HG03521 (cell line): Measurements from ENCODE around the gene HNRNPF.
"Not testable (repeated sequence)": the region's sequence is repeated elsewhere in the genome, so short reads cannot be mapped to it uniquely, and the experiment has no call there.

Source experiments
- ATAC-seq: cut with Tn5 transposase; IDR thresholded peaks from one replicate; pipeline ENCODE4 v1.9.1; 2021; ENCODE audit warnings: mild to moderate bottlenecking, moderate library complexity; ENCODE audit not compliant: unreplicated experiment

HNRNPF gene

GRCh38 chr10:43351301-43351700, 57.7 kb downstream of the HNRNPF start:
- ATAC-seq: no peak

GRCh38 chr10:43350686-43351085, 58.3 kb downstream of the HNRNPF start:
- ATAC-seq: no peak

GRCh38 chr10:43350156-43350555, 58.8 kb downstream of the HNRNPF start:
- ATAC-seq: no peak

- ATAC-seq: peak; percentile 97
Measured at GRCh38 chr10:43348511-43349312, 60.3 kb downstream of the HNRNPF start.

GRCh38 chr10:43347997-43348396, 61.0 kb downstream of the HNRNPF start:
- ATAC-seq: no peak

GRCh38 chr10:43344051-43344450, 64.9 kb downstream of the HNRNPF start:
- ATAC-seq: no peak

- ATAC-seq: no peak
Measured at GRCh38 chr10:43343126-43343525, 65.9 kb downstream of the HNRNPF start.

GRCh38 chr10:43342279-43343125, 66.5 kb downstream of the HNRNPF start:
- no peak for ATAC-seq

GRCh38 chr10:43341450-43341849, 67.5 kb downstream of the HNRNPF start:
- no peak for ATAC-seq

- ATAC-seq: no peak
Measured at GRCh38 chr10:43340619-43341018, 68.4 kb downstream of the HNRNPF start.

- no peak for ATAC-seq
Measured at GRCh38 chr10:43340101-43340500, 68.9 kb downstream of the HNRNPF start.

GRCh38 chr10:43339136-43339535, 69.8 kb downstream of the HNRNPF start:
- ATAC-seq: no peak

- ATAC-seq: no peak
Measured at GRCh38 chr10:43338117-43338516, 70.9 kb downstream of the HNRNPF start.

GRCh38 chr10:43337536-43337935, 71.5 kb downstream of the HNRNPF start:
- not testable (repeated sequence) for ATAC-seq

- ATAC-seq: no peak
Measured at GRCh38 chr10:43336641-43337318, 72.2 kb downstream of the HNRNPF start.

GRCh38 chr10:43336061-43336460, 72.9 kb downstream of the HNRNPF start:
- no peak for ATAC-seq
